ENCODE results near the gene TMEM248.

DNA sequence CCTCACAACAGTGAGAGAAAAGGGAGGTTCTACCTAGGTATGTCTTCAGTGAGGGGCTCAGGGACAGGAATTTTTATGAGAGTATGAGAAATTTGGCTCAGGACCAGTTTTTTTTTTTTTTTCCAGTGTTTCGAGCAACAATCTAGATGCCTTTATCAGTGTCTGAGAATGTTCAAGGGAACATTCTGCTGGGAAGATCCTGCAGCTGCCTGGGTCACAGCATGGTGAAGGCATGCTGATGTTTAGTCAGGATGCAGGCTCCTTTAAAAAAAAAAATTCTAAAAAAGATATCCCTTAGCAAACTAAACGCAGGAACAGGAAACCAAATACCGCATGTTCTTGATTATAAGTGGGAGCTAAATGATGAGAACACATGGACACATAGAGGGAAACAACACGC is 43.4 kb downstream of the TMEM248 start:
- no peak for TF ChIP-seq CTCF (IDR thresholded peaks at IDR 0.05)
- no peak for TF ChIP-seq POLR2A (IDR thresholded peaks at IDR 0.05)
